Mesenchymal stem cell (in vitro differentiated cells and primary cell): Measurements from ENCODE around the gene PIR.

Source experiments
- DNase-seq: peaks from one replicate; pipeline ENCODE4 v3.0.0-alpha.2; 2013
- H2AFZ ChIP-seq: one replicate; pipeline ENCODE4 v1.6.1; 2013; ENCODE audit warnings: low read depth, mild to moderate bottlenecking, control low read depth, inconsistent platforms, low read length, moderate library complexity
- H2AK5ac ChIP-seq: 2 replicates; pipeline ENCODE4 v1.6.1; 2013; ENCODE audit warnings: low read length, moderate library complexity, mild to moderate bottlenecking, inconsistent platforms; ENCODE audit not compliant: severe bottlenecking
- H2BK120ac ChIP-seq: one replicate; pipeline ENCODE4 v1.6.1; 2013; ENCODE audit warnings: low read depth, mild to moderate bottlenecking, inconsistent platforms, low read length, moderate library complexity
- H2BK12ac ChIP-seq, 2 experiments: one replicate each; pipeline ENCODE4 v1.6.1; 2013; ENCODE audit warnings: inconsistent platforms in 2 of 2, low read length in 2 of 2, mild to moderate bottlenecking in 2 of 2, moderate library complexity in 2 of 2, control low read depth in 1 of 2
- H2BK15ac ChIP-seq: one replicate; pipeline ENCODE4 v1.6.1; 2013; ENCODE audit warnings: mild to moderate bottlenecking, low read depth, inconsistent platforms; ENCODE audit not compliant: poor library complexity, severe bottlenecking
- H2BK5ac ChIP-seq: 2 replicates; pipeline ENCODE4 v1.6.1; 2013; ENCODE audit warnings: low read depth, mild to moderate bottlenecking, low read length, control low read depth, inconsistent platforms; ENCODE audit not compliant: poor library complexity, severe bottlenecking
- H3K14ac ChIP-seq, 2 experiments: one replicate each; pipeline ENCODE4 v1.6.1; 2013; ENCODE audit warnings: inconsistent platforms in 2 of 2, low read length in 2 of 2, control low read depth in 1 of 2, mild to moderate bottlenecking in 1 of 2, moderate library complexity in 1 of 2
- H3K18ac ChIP-seq, 2 experiments: one replicate each; pipeline ENCODE4 v1.6.1; 2013; ENCODE audit warnings: inconsistent platforms in 2 of 2, low read length in 2 of 2, control low read depth in 1 of 2, low read depth in 1 of 2, mild to moderate bottlenecking in 1 of 2
- H3K23ac ChIP-seq, 2 experiments: one replicate each; pipeline ENCODE4 v1.6.1; 2013; ENCODE audit warnings: inconsistent platforms in 2 of 2, low read length in 2 of 2, mild to moderate bottlenecking in 2 of 2, moderate library complexity in 2 of 2, control low read depth in 1 of 2
- H3K27ac ChIP-seq: 2 replicates; pipeline ENCODE4 v1.5.1; 2013; ENCODE audit warnings: mild to moderate bottlenecking, moderate library complexity, low read length, control low read depth, inconsistent platforms; ENCODE audit not compliant: poor library complexity, severe bottlenecking
- H3K27me3 ChIP-seq, 2 experiments: 2 replicates each; pipeline versions ENCODE4 v1.6.1 to v1.7.0; 2013; ENCODE audit warnings: low read length in 2 of 2, mild to moderate bottlenecking in 2 of 2, moderate library complexity in 2 of 2, control low read depth in 1 of 2, inconsistent platforms in 1 of 2; ENCODE audit not compliant: control insufficient read depth in 1 of 2, insufficient read depth in 1 of 2
- H3K36me3 ChIP-seq, 2 experiments: 2 replicates each; pipeline versions ENCODE4 v1.6.1 to v1.7.0; 2013; ENCODE audit warnings: low read length in 2 of 2, control low read depth in 1 of 2, inconsistent platforms in 1 of 2, low read depth in 1 of 2, mild to moderate bottlenecking in 1 of 2; ENCODE audit not compliant: insufficient read depth in 2 of 2, control insufficient read depth in 1 of 2
- H3K4ac ChIP-seq, 2 experiments: one replicate each; pipeline ENCODE4 v1.6.1; 2013; ENCODE audit warnings: inconsistent platforms in 2 of 2, low read length in 2 of 2, mild to moderate bottlenecking in 2 of 2, moderate library complexity in 2 of 2, control low read depth in 1 of 2, low read depth in 1 of 2
- H3K4me1 ChIP-seq: 2 replicates; pipeline ENCODE4 v1.6.1; 2013; ENCODE audit warnings: low read depth, low read length, control low read depth; ENCODE audit not compliant: control insufficient read depth, insufficient read depth
- H3K4me2 ChIP-seq: 2 replicates; pipeline ENCODE4 v1.6.1; 2013; ENCODE audit warnings: low read length, mild to moderate bottlenecking, inconsistent platforms; ENCODE audit not compliant: poor library complexity, severe bottlenecking
- H3K4me3 ChIP-seq, 2 experiments: 2 replicates each; pipeline versions ENCODE4 v1.5.1 to v1.7.0; 2013; ENCODE audit warnings: low read length in 2 of 2, mild to moderate bottlenecking in 2 of 2, control low read depth in 1 of 2, low read depth in 1 of 2; ENCODE audit not compliant: insufficient read depth in 1 of 2
- H3K79me1 ChIP-seq: replicated peaks from 2 replicates; pipeline ENCODE4 v1.6.1; 2013; ENCODE audit warnings: mild to moderate bottlenecking, control low read depth, low read length, inconsistent platforms; ENCODE audit not compliant: poor library complexity, severe bottlenecking
- H3K9ac ChIP-seq: 2 replicates; pipeline ENCODE4 v1.7.0; 2013; ENCODE audit warnings: mild to moderate bottlenecking, low read length, moderate library complexity
- H3K9me3 ChIP-seq: 2 replicates; pipeline ENCODE4 v1.7.0; 2013; ENCODE audit warnings: mild to moderate bottlenecking, low read length; ENCODE audit not compliant: control insufficient read depth
- H4K8ac ChIP-seq: one replicate; pipeline ENCODE4 v1.6.1; 2013; ENCODE audit warnings: inconsistent platforms, mild to moderate bottlenecking, low read length, moderate library complexity
- H4K91ac ChIP-seq: one replicate; pipeline ENCODE4 v1.6.1; 2013; ENCODE audit warnings: mild to moderate bottlenecking, low read length, inconsistent platforms
- WGBS: methylation state at CpG from one replicate; pipeline ENCODE4 v1.1.7; 2013; ENCODE audit warnings: mixed read lengths; 5-methylcytosine and 5-hydroxymethylcytosine counted together

The PIR gene

GRCh38 chrX:15465347-15465746, 27.8 kb downstream of the PIR start:
- Histone ChIP-seq H3K27ac (no peak overlapping the region), H2BK5ac (no peak overlapping the region), H3K14ac (no peak overlapping the region), H3K4me3 (no peak overlapping the region), H2BK15ac (no peak overlapping the region), H3K79me1 (no peaks in the 10 kb centered on the region), H4K91ac (no peak overlapping the region), H3K9me3 (no peaks in the 10 kb centered on the region), H2BK120ac (no peak overlapping the region), H2AFZ (no peak overlapping the region), H3K36me3 (no peaks in the 10 kb centered on the region), H3K4me1 (no peaks in the 10 kb centered on the region), H3K4me2 (no peak overlapping the region), H4K8ac (no peak overlapping the region), H3K23ac (no peak overlapping the region), H2BK12ac (no peak overlapping the region), H3K9ac (peak overlapping the region; percentile 38), H3K4ac (no peak overlapping the region), H2AK5ac (no peak overlapping the region), H3K27me3 (peaks cover 0 to 17% of the 10 kb centered on the region in 2 experiments), H3K18ac (no peak overlapping the region)
- no CpG with 5 or more reads among the region's 4 CpGs for WGBS
- DNase-seq = no peak

- H2AK5ac ChIP-seq = no peak overlapping the region
- H3K27ac ChIP-seq = no peak overlapping the region
- no peaks in the 10 kb centered on the region for H3K79me1 ChIP-seq
- no peak overlapping the region for H2AFZ ChIP-seq
- no peak overlapping the region for H4K8ac ChIP-seq
- no peaks in the 10 kb centered on the region for H3K36me3 ChIP-seq
- no peak overlapping the region for H3K4me3 ChIP-seq
- no peaks in the 10 kb centered on the region for H3K4me1 ChIP-seq
- no peak overlapping the region for H3K14ac ChIP-seq
- peaks cover 0 to 17% of the 10 kb centered on the region in 2 experiments for H3K27me3 ChIP-seq
- no peak for DNase-seq
- no peak overlapping the region for H2BK5ac ChIP-seq
- no peak overlapping the region for H4K91ac ChIP-seq
- H3K18ac ChIP-seq = no peak overlapping the region
- H3K9ac ChIP-seq = peak overlapping the region; percentile 38
- H2BK120ac ChIP-seq = no peak overlapping the region
- no peak overlapping the region for H2BK12ac ChIP-seq
- no peak overlapping the region for H2BK15ac ChIP-seq
- H3K23ac ChIP-seq = no peak overlapping the region
- H3K4me2 ChIP-seq = no peak overlapping the region
- H3K9me3 ChIP-seq = no peaks in the 10 kb centered on the region
- no peak overlapping the region for H3K4ac ChIP-seq
Observed at GRCh38 chrX:15464704-15465103, 28.4 kb downstream of the PIR start.

- 100% methylated on average over 1 of the region's 1 CpG for WGBS
Observed at GRCh38 chrX:15451913-15452312, 41.2 kb downstream of the PIR start.

GRCh38 chrX:15448010-15448639, 45.0 kb downstream of the PIR start:
- H2BK12ac ChIP-seq = no peak overlapping the region
- no peak overlapping the region for H2AFZ ChIP-seq
- H2BK120ac ChIP-seq = no peak overlapping the region
- no peaks in the 10 kb centered on the region for H3K4me1 ChIP-seq
- DNase-seq = peak; percentile 1
- H3K79me1 ChIP-seq = no peaks in the 10 kb centered on the region
- H3K4me3 ChIP-seq = no peak overlapping the region
- H4K8ac ChIP-seq = no peak overlapping the region
- H3K9ac ChIP-seq = no peak overlapping the region
- no peak overlapping the region for H2BK5ac ChIP-seq
- no peak overlapping the region for H3K4me2 ChIP-seq
- H3K23ac ChIP-seq = no peak overlapping the region
- H3K14ac ChIP-seq = no peak overlapping the region
- H2AK5ac ChIP-seq = no peak overlapping the region
- no peak overlapping the region for H3K27ac ChIP-seq
- H3K36me3 ChIP-seq = no peaks in the 10 kb centered on the region
- no peak overlapping the region for H3K4ac ChIP-seq
- no peak overlapping the region for H4K91ac ChIP-seq
- no peak overlapping the region for H3K18ac ChIP-seq
- 80% methylated on average over 4 of the region's 5 CpGs for WGBS
- no peaks in the 10 kb centered on the region for H3K9me3 ChIP-seq
- no peak overlapping the region for H2BK15ac ChIP-seq
- H3K27me3 ChIP-seq = no peaks in the 10 kb centered on the region

More at GRCh38 chrX:15451913-15452312, 41.2 kb downstream of the PIR start:
- no peak overlapping the region for H2BK120ac ChIP-seq
- peaks cover 0 to 11% of the 10 kb centered on the region in 2 experiments for H3K27me3 ChIP-seq
- H3K4me1 ChIP-seq = no peaks in the 10 kb centered on the region
- H2BK5ac ChIP-seq = no peak overlapping the region
- no peak overlapping the region for H2AFZ ChIP-seq
- H3K27ac ChIP-seq = no peak overlapping the region
- peak overlapping the region in 1 of 2 experiments; percentile 12 for H3K18ac ChIP-seq
- no peak overlapping the region for H2AK5ac ChIP-seq
- no peak overlapping the region for H3K4ac ChIP-seq
- H3K9me3 ChIP-seq = no peaks in the 10 kb centered on the region
- no peak overlapping the region for H3K14ac ChIP-seq
- H2BK15ac ChIP-seq = no peak overlapping the region
- no peak for DNase-seq
- H4K8ac ChIP-seq = no peak overlapping the region
- H2BK12ac ChIP-seq = no peak overlapping the region
- no peak overlapping the region for H4K91ac ChIP-seq
- H3K9ac ChIP-seq = peak overlapping the region; percentile 11
- no peak overlapping the region for H3K4me2 ChIP-seq
- H3K79me1 ChIP-seq = no peaks in the 10 kb centered on the region
- H3K36me3 ChIP-seq = peaks cover 0 to 6% of the 10 kb centered on the region in 2 experiments
- H3K4me3 ChIP-seq = no peak overlapping the region
- no peak overlapping the region for H3K23ac ChIP-seq
